Globus pallidus (tissue), 1 donor: ENCODE measurements around the gene EHD1.

ENCODE experiments used
- DNase-seq: peaks from one replicate; pipeline ENCODE4 v3.0.0-alpha.2; 2015; ENCODE audit warnings: low spot score

EHD1 gene

GRCh38 chr11:64909653-64910343 lies 31.4 kb upstream of the EHD1 start:
- DNase-seq, result no peak

DNA sequence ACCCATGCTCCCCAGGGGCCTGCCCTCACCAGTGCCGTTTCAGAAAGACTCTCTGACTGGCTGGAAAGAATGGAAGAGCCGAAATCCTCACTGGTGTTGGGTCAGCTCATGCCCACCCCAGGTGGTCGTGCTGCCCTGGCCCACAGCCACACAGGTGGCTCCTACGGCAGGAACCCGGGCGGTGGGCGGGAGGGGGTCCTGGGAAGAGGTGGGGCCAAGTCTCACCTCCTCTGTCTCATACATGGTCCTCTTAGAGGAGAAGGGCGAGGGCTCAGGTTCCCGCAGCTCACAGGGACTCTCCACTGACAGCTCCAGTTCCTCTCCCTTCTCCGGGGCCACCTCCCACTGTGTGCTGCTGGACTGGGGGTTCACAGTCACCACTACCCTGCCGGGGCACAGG lies 30.3 kb upstream of the EHD1 start:
- DNase-seq, result no peak

DNA sequence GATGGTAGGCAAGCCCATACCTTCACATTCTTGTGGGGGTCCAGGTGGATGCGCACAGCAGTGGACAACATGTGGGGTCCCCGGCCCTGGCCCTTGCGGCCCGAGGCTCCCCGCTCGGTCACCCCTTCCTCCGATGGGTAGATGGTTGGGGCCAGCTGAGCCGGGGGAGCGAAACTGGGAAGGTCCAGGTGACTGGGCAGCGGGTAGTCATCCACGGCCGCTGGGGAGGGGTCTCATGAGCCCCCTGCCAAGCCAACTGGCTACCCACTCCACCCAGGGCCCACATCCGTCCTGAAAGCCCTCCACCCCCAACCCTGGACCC lies 27.9 kb upstream of the EHD1 start:
- DNase-seq, result no peak

GRCh38 chr11:64905516-64906313 lies 27.3 kb upstream of the EHD1 start:
- DNase-seq, result no peak

- DNase-seq, result no peak
These were observed 24.9 kb upstream of the EHD1 start for GRCh38 chr11:64903291-64903833.

GRCh38 chr11:64902102-64902900 lies 23.9 kb upstream of the EHD1 start:
- DNase-seq, result no peak

DNA sequence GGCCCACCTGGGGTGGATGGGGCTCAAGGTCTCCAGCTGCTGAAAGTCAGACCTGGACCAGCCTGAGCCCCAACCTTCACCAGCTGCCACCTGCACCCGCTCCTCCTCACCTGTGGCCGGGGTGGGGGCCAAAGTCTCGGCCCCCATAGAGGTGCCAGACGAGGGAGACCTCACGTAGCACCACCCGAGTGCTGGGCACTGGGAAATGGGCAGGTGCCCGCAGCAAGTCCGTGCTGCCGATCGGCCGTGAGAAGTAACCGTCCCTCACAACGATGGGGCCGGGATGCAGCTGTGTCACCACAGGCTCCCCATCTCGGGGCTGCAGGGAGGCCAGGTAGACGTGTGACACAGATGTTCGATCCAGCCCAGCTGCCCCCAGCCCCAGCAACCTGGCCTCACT lies 22.4 kb upstream of the EHD1 start:
- DNase-seq, result no peak

- no peak for DNase-seq
These were observed 21.9 kb upstream of the EHD1 start for GRCh38 chr11:64900263-64900678.

DNA sequence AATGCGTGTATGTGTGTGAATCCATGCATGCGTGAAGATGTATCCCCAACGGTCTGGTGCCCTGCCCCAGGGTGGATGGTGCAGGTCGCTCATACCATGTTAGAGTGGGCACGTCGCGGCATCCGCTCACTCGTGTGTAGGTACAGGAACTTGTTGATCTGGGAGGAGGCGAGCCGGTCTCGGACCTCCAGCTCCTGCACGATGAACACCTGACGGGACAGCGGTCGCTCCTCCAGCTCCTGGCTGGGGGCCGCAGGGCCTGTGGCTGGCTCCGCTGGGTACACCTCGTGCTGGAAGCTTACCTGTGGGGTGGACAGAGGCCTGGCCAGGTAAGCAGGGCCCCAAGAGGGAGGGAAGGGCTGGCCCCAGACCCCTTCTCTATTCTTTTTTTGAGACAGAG lies 20.1 kb upstream of the EHD1 start:
- no peak for DNase-seq

- no peak for DNase-seq
These were observed 19.6 kb upstream of the EHD1 start for GRCh38 chr11:64898076-64898445.

- no peak for DNase-seq
These were observed 19.1 kb upstream of the EHD1 start for GRCh38 chr11:64897381-64898075.

- DNase-seq, result no peak
These were observed 18.1 kb upstream of the EHD1 start for GRCh38 chr11:64896448-64897022.

DNA sequence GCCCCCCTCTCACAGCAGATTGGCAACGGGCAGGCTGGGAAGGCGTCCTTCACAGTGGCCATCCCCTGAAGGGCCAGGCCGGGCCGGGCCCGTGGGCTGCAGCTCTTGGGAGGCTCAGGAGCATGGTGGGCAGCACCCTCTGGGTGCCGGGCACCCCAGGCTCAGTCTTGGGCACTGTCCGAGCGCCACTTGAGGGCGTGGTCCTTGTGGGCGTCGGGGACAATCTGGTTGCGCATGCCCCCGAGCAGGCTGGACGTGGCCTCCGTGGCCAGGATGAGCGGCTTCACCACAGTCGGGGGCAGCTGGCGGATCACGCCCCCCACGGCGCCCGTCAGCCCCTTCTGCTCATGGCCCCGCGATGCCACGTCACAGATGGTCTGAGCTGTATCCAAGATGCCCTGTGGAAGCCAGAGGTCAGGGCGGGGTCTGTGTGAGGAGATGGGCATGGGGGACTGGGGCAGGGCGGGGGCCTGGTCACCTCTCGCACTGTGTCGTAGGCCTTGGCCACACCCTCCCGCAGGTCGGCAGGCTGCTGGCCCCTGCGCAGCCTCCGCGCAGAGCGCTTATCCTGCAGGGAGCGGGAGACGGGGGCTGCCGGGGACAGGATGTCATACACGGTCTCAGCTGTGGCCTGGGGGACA lies 16.5 kb upstream of the EHD1 start:
- no peak for DNase-seq

- DNase-seq, result no peak
These were observed 15.8 kb upstream of the EHD1 start for GRCh38 chr11:64894070-64894811.

- DNase-seq, result no peak
These were observed 15.0 kb upstream of the EHD1 start for GRCh38 chr11:64893194-64894069.

DNA sequence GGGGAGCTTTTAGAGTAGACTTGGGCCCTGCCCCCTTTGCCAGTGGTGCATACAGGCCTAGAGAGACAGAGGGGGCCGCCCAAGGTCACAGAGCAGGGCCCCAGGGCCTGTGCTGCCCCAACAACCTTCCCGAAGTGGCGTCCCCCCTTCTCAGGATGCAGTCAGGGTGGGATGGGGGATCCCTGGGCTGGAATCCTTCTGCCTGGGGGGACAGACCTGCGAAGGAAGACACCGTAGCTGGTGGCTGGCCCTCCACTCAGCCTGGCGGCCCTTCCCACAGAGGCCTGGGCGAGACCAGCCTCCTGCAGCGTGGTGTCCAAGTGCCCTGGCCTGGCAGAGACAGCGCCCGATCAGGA lies 14.4 kb upstream of the EHD1 start:
- no peak for DNase-seq

DNA sequence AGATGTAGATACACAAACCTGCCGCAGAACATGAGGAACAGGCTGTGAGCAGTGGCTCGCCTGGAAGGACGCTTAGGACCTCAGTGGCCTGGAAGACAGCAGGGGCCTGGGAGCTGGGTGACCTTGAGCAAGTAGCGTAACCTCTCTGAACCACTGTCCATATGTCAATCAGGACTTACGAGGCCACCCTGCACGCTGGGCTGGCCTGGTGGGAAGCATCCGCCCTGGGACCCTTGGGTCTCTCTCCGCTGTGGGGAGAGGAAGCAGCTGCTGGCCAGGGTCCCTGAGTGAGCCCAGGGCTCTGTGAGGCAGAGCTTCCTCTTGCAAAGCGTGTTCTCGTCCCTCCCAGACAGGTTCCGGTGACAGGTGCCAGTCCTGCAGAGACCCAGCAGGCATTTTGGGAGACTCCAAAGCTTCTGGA lies 14.0 kb upstream of the EHD1 start:
- DNase-seq, result no peak

DNA sequence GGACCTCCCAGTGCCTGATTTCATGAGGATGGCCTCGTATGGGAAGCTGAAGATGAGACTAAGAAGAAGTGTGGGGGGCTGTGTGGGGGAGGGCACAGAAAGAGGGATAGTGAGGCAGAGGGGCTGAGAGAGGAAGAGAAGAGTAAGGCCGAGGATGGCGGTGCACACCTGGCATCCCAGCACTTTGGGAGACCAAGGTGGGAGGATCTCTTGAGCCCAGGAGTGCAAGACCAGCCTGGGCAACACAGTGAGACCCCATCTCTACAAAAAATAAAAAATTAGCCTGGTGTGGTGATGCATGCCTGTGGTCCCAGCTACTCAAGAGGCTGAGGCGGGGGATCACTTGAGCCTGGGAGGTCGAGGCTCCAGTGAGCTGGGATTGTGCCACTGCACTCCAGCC lies 13.5 kb upstream of the EHD1 start:
- DNase-seq, result no peak

- no peak for DNase-seq
These were observed 12.9 kb upstream of the EHD1 start for GRCh38 chr11:64891215-64891848.
